HepG2 (cell line): ENCODE results near the gene CD58. TPM values are rescaled to one million over a fixed set of nuclear protein-coding genes. Genes with fewer than 3 reads are reported as not detected.

ENCODE experiments used
- AFF4 ChIP-seq: sonication (generic); formaldehyde crosslinking; IDR thresholded peaks from 2 replicates; pipeline ENCODE4 v1.4.0; 2020; ENCODE audit warnings: missing genetic modification reagents
- CREM ChIP-seq, 2 experiments: sonication (generic) in 1 of 2; formaldehyde crosslinking in 1 of 2; IDR thresholded peaks; 2 replicates each; pipeline versions ENCODE4 v1.4.0 to v1.6.1; 2016 to 2020; ENCODE audit warnings: antibody characterized with exemption in 1 of 2, mild to moderate bottlenecking in 1 of 2, missing genetic modification reagents in 1 of 2
- GLMP ChIP-seq: sonication (generic); formaldehyde crosslinking; IDR thresholded peaks from 2 replicates; pipeline ENCODE4 v1.9.0; 2021; ENCODE audit warnings: missing genetic modification reagents, mild to moderate bottlenecking, borderline replicate concordance
- HDAC1 ChIP-seq: sonication (generic); formaldehyde crosslinking; IDR thresholded peaks from 2 replicates; pipeline ENCODE4 v1.5.1; 2020; ENCODE audit warnings: mild to moderate bottlenecking, missing genetic modification reagents
- PBX3 ChIP-seq: sonication (generic); formaldehyde crosslinking; IDR thresholded peaks from 2 replicates; pipeline ENCODE4 v1.8.1; 2023; ENCODE audit warnings: missing genetic modification reagents, inconsistent platforms, borderline replicate concordance
- PCBP2 ChIP-seq: fragments of 200-400 bp; formaldehyde crosslinking; optimal IDR thresholded peaks from 2 replicates; pipeline ENCODE3; 2018; ENCODE audit warnings: low read length, low read depth; ENCODE audit not compliant: poor library complexity, severe bottlenecking
- SAP130 ChIP-seq: IDR thresholded peaks from 2 replicates; pipeline ENCODE4 v1.6.1; 2016; ENCODE audit warnings: low read depth
- SP5 ChIP-seq: IDR thresholded peaks from 2 replicates; pipeline ENCODE4 v1.6.1; 2016; ENCODE audit warnings: low read depth, borderline replicate concordance
- SRSF4 ChIP-seq: fragments of 200-400 bp; formaldehyde crosslinking; IDR thresholded peaks from one replicate; pipeline ENCODE4 v1.6.1; 2018; ENCODE audit warnings: mild to moderate bottlenecking, low read depth, low read length, moderate library complexity; ENCODE audit not compliant: poor library complexity, severe bottlenecking
- TEAD2 ChIP-seq: sonication (generic); formaldehyde crosslinking; IDR thresholded peaks from 2 replicates; pipeline ENCODE4 v1.9.0; 2021; ENCODE audit warnings: missing genetic modification reagents
- ZBTB39 ChIP-seq: sonication (generic); formaldehyde crosslinking; IDR thresholded peaks from 2 replicates; pipeline ENCODE4 v1.5.0; 2020; ENCODE audit warnings: missing genetic modification reagents
- ZFP36L1 ChIP-seq: sonication (generic); formaldehyde crosslinking; IDR thresholded peaks from 2 replicates; pipeline ENCODE4 v1.8.0; 2022; ENCODE audit warnings: mild to moderate bottlenecking, missing genetic modification reagents, moderate library complexity
- ZIK1 ChIP-seq: sonication (generic); formaldehyde crosslinking; IDR thresholded peaks from 2 replicates; pipeline ENCODE4 v1.5.0; 2020; ENCODE audit warnings: mild to moderate bottlenecking, low read depth, missing genetic modification reagents, borderline replicate concordance
- ZNF3 ChIP-seq: IDR thresholded peaks from 2 replicates; pipeline ENCODE4 v1.7.0; 2017; ENCODE audit warnings: inconsistent platforms
- ZNF513 ChIP-seq: sonication (generic); formaldehyde crosslinking; conservative IDR thresholded peaks from 2 replicates; pipeline ENCODE4 v1.5.0; 2020; ENCODE audit warnings: missing genetic modification reagents
- ZNF713 ChIP-seq: sonication (generic); formaldehyde crosslinking; IDR thresholded peaks from 2 replicates; pipeline ENCODE4 v1.4.0; 2020; ENCODE audit warnings: mild to moderate bottlenecking, missing genetic modification reagents
- polyA plus RNA-seq, 8 experiments: library from polyadenylated mRNA; depleted of rRNA in 3 of 8; stranded (reverse) in 7 of 8; unstranded in 1 of 8; fragments of >200 nt; fragmentation: Illumina TruSeq in 4 of 8; extraction: Trizol in 4 of 8; gene quantifications; 2 replicates each; pipeline versions ENCODE4 v1.2.1 to v1.2.3, GENCODE V29; 2011 to 2016; ENCODE audit warnings: low read depth in 4 of 8, missing spikeins in 1 of 8, mixed read lengths in 1 of 8; ENCODE audit not compliant: insufficient read depth in 1 of 8
- total RNA-seq, 5 experiments: library from RNA; depleted of rRNA; stranded (reverse); fragments of >200 nt; fragmentation: Illumina TruSeq; extraction: Trizol; gene quantifications; 2 replicates each; pipeline ENCODE4 v1.2.3, GENCODE V29; 2016; ENCODE audit warnings: low read depth in 1 of 5

Gene CD58
- total and polyA plus RNA-seq, 2 of the 13 experiments (the other 11 are each of a cell fraction or from before 2014, with no cell fraction given), result 9.4 to 13.5 TPM

- TF ChIP-seq ZBTB39 (CRISPR knock-in tag), result no peak
- TF ChIP-seq ZNF3 (CRISPR knock-in tag), result no peak
- TF ChIP-seq ZNF513 (CRISPR knock-in tag), result no peak
- TF ChIP-seq SP5 (CRISPR knock-in tag), result no peak
- no peak for TF ChIP-seq TEAD2 (CRISPR knock-in tag)
- no peak for TF ChIP-seq CREM (IDR thresholded peaks at IDR 0.05)
- no peak for TF ChIP-seq CREM (CRISPR knock-in tag; IDR thresholded peaks at IDR 0.05)
- TF ChIP-seq SAP130, result peak; percentile 31; the same call in 1 of the 2 replicates
- TF ChIP-seq PBX3 (CRISPR knock-in tag), result no peak
- TF ChIP-seq GLMP, result no peak
- no peak for TF ChIP-seq AFF4
- TF ChIP-seq ZNF713, result no peak
- no peak for TF ChIP-seq ZIK1 (CRISPR knock-in tag)
- no peak for TF ChIP-seq SRSF4
- no peak for TF ChIP-seq HDAC1 (CRISPR knock-in tag)
- TF ChIP-seq PCBP2, result no peak
- no peak for TF ChIP-seq ZFP36L1 (CRISPR knock-in tag)
Observed at GRCh38 chr1:116494745-116495144, 76.1 kb downstream of the CD58 start (continued).
